ENCODE results near the gene WIPI1. TPM values are rescaled to one million over a fixed set of nuclear protein-coding genes. Genes with fewer than 3 reads are reported as not detected.

WIPI1 gene
- total and polyA plus RNA-seq, 9 of the 15 experiments (the other 6 are each of a cell fraction or from before 2014, with no cell fraction given) = 3.7 to 23.5 (median 11.8) TPM

DNA sequence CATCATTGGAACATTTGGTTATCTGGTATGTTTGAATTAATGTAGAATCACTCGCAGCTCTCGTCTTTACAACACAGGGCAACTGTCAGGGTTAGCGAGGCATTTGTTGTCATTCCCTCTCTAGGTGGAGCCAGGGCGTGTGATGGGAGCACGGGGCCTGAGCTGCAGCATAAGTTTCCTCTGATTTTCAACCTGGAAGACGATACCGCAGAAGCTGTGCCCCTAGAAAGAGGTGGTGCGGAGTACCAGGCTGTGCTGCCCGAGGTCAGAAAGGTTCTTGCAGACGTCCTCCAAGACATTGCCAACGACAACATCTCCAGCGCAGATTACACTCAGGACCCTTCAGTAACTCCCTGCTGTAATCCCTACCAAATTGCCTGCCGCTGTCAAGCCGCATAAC lies 37.2 kb downstream of the WIPI1 start (continued):
- TF ChIP-seq, protein P1, sequence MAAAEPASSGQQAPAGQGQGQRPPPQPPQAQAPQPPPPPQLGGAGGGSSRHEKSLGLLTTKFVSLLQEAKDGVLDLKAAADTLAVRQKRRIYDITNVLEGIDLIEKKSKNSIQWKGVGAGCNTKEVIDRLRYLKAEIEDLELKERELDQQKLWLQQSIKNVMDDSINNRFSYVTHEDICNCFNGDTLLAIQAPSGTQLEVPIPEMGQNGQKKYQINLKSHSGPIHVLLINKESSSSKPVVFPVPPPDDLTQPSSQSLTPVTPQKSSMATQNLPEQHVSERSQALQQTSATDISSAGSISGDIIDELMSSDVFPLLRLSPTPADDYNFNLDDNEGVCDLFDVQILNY (CRISPR knock-in tag; IDR thresholded peaks at IDR 0.05) = no peak
- TF ChIP-seq MAZ (CRISPR knock-in tag; conservative IDR thresholded peaks at IDR 0.05 in 1 of 2, IDR thresholded peaks at IDR 0.05 in 1 of 2) = no peak
- TF ChIP-seq NR2F6 (CRISPR knock-in tag; IDR thresholded peaks at IDR 0.05) = no peak
- no peak for TF ChIP-seq GABPA (tag; conservative IDR thresholded peaks at IDR 0.05; ENCODE audit: low read depth)
- TF ChIP-seq, protein P2, sequence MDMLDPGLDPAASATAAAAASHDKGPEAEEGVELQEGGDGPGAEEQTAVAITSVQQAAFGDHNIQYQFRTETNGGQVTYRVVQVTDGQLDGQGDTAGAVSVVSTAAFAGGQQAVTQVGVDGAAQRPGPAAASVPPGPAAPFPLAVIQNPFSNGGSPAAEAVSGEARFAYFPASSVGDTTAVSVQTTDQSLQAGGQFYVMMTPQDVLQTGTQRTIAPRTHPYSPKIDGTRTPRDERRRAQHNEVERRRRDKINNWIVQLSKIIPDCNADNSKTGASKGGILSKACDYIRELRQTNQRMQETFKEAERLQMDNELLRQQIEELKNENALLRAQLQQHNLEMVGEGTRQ (CRISPR knock-in tag; IDR thresholded peaks at IDR 0.05) = no peak
- no peak for TF ChIP-seq TAF9B (IDR thresholded peaks at IDR 0.05; ENCODE audit: partially characterized antibody)

DNA sequence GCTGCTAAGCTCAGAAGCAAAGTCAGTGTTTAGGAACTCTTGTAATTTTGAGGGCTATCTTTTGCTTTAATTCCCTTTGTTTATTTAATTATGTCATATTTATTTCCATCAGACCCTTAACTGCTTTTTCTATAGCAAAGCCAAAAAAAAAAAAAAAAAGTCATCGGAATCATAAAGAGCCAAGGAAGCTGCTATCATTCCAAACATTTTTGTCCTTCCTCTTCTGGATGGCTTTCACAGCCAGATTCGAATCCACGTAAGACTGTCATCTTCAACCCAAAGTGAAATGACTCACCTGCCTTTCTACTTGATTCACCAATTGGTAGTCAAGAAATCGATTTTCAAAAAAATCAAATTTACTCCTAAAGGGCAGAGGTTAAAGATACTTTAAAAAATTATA lies 38.4 kb downstream of the WIPI1 start:
- no peak overlapping the region for H3K4me2 ChIP-seq (ENCODE audit: insufficient read depth, low read length)
- no peak overlapping the region for H3K4me3 ChIP-seq
- intact Hi-C loops (cut with micrococcal nuclease) (no loop called here), in situ Hi-C loops (cut with MboI) (no loop called here)
- DNase-seq (ENCODE audit: extremely low read depth in 1 of 4, low spot score in 3 of 4) (no peak), FAIRE-seq (no peak), ATAC-seq (no peak)
- no peaks in the 10 kb centered on the region for H3K4me1 ChIP-seq (replicated peaks in 1 of 2; ENCODE audit: control insufficient read depth in 2 of 2, insufficient read depth in 2 of 2, low read length in 2 of 2)
- no peak overlapping the region for H3K9ac ChIP-seq (ENCODE audit: insufficient read depth in 1 of 2, low read depth in 2 of 2, low read length in 2 of 2)
- H3K36me3 ChIP-seq (ENCODE audit: control insufficient read depth, insufficient read depth, low read length) = no peaks in the 10 kb centered on the region
- H3K9me1 ChIP-seq (ENCODE audit: control insufficient read depth, insufficient read depth, low read length) = no peaks in the 10 kb centered on the region
- POLR2A ChIA-PET = no interaction called here
- TF ChIP-seq SIX5 (IDR thresholded peaks at IDR 0.05; ENCODE audit: borderline replicate concordance in 1 of 2, insufficient read depth in 1 of 2, low read depth in 1 of 2, low read length in 2 of 2) (no peak), ZNF57 (CRISPR knock-in tag; IDR thresholded peaks at IDR 0.05) (no peak), TAF1 (IDR thresholded peaks at IDR 0.05; ENCODE audit: control insufficient read depth, extremely low read depth, insufficient read depth, low read length, severe bottlenecking) (no peak), ZNF384 (IDR thresholded peaks at IDR 0.05; ENCODE audit: low read depth, low read length) (no peak), STAT5A (IDR thresholded peaks at IDR 0.05; ENCODE audit: borderline replicate concordance, low read length) (no peak), ZNF77 (CRISPR knock-in tag; IDR thresholded peaks at IDR 0.05) (no peak), ZNF146 (CRISPR knock-in tag; IDR thresholded peaks at IDR 0.05; ENCODE audit: unreplicated experiment) (no peak), ZNF780A (CRISPR knock-in tag; IDR thresholded peaks at IDR 0.05) (no peak), PHTF2 (CRISPR knock-in tag; IDR thresholded peaks at IDR 0.05) (no peak)
- TF ChIP-seq, protein P3, sequence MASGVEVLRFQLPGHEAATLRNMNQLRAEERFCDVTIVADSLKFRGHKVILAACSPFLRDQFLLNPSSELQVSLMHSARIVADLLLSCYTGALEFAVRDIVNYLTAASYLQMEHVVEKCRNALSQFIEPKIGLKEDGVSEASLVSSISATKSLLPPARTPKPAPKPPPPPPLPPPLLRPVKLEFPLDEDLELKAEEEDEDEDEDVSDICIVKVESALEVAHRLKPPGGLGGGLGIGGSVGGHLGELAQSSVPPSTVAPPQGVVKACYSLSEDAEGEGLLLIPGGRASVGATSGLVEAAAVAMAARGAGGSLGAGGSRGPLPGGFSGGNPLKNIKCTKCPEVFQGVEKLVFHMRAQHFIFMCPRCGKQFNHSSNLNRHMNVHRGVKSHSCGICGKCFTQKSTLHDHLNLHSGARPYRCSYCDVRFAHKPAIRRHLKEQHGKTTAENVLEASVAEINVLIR (CRISPR knock-in tag; IDR thresholded peaks at IDR 0.05) = no peak
- no peaks in the 10 kb centered on the region for H3K9me3 ChIP-seq (replicated peaks; ENCODE audit: control insufficient read depth, insufficient read depth, low read depth, low read length)
- 6% methylated on average over 3 of the region's 4 CpGs for WGBS (ENCODE audit: insufficient coverage, low coverage, missing lambda C conversion rate)
- 0 out of 2 replicates have a peak, but pooled peaks cover 5% of the 10 kb centered on the region for H4K20me1 ChIP-seq (replicated peaks; ENCODE audit: control insufficient read depth, insufficient read depth, low read length)
- H2AFZ ChIP-seq (ENCODE audit: low read depth, low read length) = no peak overlapping the region
- BruUV-seq (replicated peaks) = no TSS peak
- peaks cover 14 to 21% of the 10 kb centered on the region in 2 experiments for H3K27me3 ChIP-seq (ENCODE audit: control insufficient read depth in 2 of 2, insufficient read depth in 2 of 2, low read length in 2 of 2)
- H3K79me2 ChIP-seq (ENCODE audit: control insufficient read depth, insufficient read depth, low read length) = no peaks in the 10 kb centered on the region
- H3K27ac ChIP-seq (ENCODE audit: extremely low read depth, low read depth, low read length) = no peak overlapping the region
- CTCF ChIA-PET (ENCODE audit: low intra/inter-chr PET ratio) = no interaction called here

Data from K562 (cell line).